Mucosa of descending colon (tissue), 3 donors: ENCODE measurements around the gene ADGRG1. TPM values are rescaled to one million over a fixed set of nuclear protein-coding genes. Genes with fewer than 3 reads are reported as not detected.

Experiments
- ATAC-seq: fragments of 200-7000 bp; cut with Tn5 transposase; one replicate; pipeline ENCODE4 v1.9.1; 2020; ENCODE audit warnings: mild to moderate bottlenecking, moderate library complexity
- DNase-seq, 3 donors: peaks; one replicate each; pipeline ENCODE4 v3.0.0-alpha.2; 2020
- H3K36me3 ChIP-seq: fragments of 200-600 bp; one replicate; pipeline ENCODE4 v1.8.0; 2021; ENCODE audit warnings: low read depth, mild to moderate bottlenecking
- H3K4me1 ChIP-seq: fragments of 200-600 bp; one replicate; pipeline ENCODE4 v1.8.0; 2021; ENCODE audit warnings: low read depth, mild to moderate bottlenecking
- H3K4me3 ChIP-seq: fragments of 200-600 bp; one replicate; pipeline ENCODE4 v1.8.0; 2021; ENCODE audit warnings: mild to moderate bottlenecking
- H3K9me3 ChIP-seq: fragments of 200-600 bp; one replicate; pipeline ENCODE4 v1.8.0; 2021; ENCODE audit warnings: mild to moderate bottlenecking
- CTCF ChIP-seq: fragments of 200-600 bp; IDR thresholded peaks from one replicate; pipeline ENCODE4 v1.8.0; 2022; ENCODE audit warnings: antibody characterized with exemption, mild to moderate bottlenecking
- intact Hi-C, 2 donors: fragments of 100-400 bp; cut with DNase I in 1 of 2; cut with micrococcal nuclease in 1 of 2; formaldehyde crosslinking; loops; one replicate each; pipeline versions ENCODE4 v1.11.0 to v1.11.1; 2022; cut with DNase I, micrococcal nuclease
- total RNA-seq, 3 donors: library from RNA; stranded (reverse); fragmentation: NEBNext Ultra II Directional in 2 of 3; extraction: Animal tissue kit (Norgen Biotek cat#: 25700) in 2 of 3; gene quantifications; one replicate each; pipeline versions ENCODE4 v1.2.1 to v1.2.4, GENCODE V29; 2021 to 2023
- donor health status: DM: no; HTN: no; CAD: no; lungs with moderate emphysema.
- donor health status: DM: no; HTN: no; CAD: no.
- donor health status: DM: no; HTN: yes; CAD: no.

The ADGRG1 gene
- total RNA-seq, 3 donors from 2014 or later = 37.0 to 104 (median 98.4) TPM

GRCh38 chr16:57619606-57620334 is 8.7 kb upstream of the ADGRG1 start:
- TF ChIP-seq CTCF = no peak
- intact Hi-C loops = no loop called here
- Histone ChIP-seq H3K9me3 (no peaks in the 10 kb centered on the region), H3K4me1 (peaks cover 27% of the 10 kb centered on the region), H3K4me3 (peak overlapping the region; percentile 9), H3K36me3 (no peaks in the 10 kb centered on the region)
- ATAC-seq = peak; percentile 89
- DNase-seq = peak; percentile 88 to 91 (median 90)

- intact Hi-C loops = no loop called here
- H3K4me3 ChIP-seq = peak overlapping the region; percentile 9
- peak; percentile 54 for ATAC-seq
- no peak for TF ChIP-seq CTCF
- H3K9me3 ChIP-seq = no peaks in the 10 kb centered on the region
- H3K4me1 ChIP-seq = peaks cover 27% of the 10 kb centered on the region
- no peaks in the 10 kb centered on the region for H3K36me3 ChIP-seq
- DNase-seq = peak; percentile 62 to 80 (median 79)
Observed at GRCh38 chr16:57620335-57621231, 7.8 kb upstream of the ADGRG1 start.

DNA sequence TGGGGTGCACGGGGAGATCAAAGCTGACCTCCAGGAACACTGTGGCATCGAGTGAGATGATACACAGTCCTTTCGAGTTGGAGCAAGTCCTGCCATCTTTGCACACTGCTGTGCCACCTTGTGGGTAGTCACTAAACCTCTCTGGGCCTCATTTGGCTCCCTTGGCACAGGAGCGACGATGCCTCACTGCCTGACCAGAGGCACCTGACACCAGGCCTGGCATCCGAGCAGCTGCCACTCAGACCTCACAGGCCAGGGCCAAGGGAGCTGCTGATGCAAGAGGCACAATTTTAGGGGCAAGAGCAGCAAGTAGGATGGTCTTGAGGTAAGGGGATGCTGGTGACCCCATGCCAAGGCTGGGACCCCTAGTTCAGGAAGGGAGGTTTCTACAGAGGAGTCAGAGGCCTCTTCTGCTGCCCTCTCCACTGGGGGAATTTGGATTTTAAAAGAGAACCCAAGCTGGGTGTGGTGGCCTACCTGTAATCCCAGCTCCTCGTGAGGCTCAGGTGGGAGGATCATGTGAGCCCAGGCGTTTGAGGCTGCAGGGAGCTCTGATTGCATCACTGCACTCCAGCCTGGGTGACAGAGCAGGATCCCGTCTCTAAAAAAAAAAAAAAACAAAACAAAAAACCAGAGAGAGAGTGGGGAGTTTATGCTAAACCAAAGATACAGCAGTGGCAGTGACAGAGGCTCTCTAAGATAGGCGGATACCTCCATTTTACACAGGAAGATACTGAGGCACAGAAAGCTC is 6.7 kb upstream of the ADGRG1 start:
- Histone ChIP-seq H3K36me3 (no peaks in the 10 kb centered on the region), H3K9me3 (no peaks in the 10 kb centered on the region), H3K4me3 (no peak overlapping the region), H3K4me1 (peaks cover 25% of the 10 kb centered on the region)
- ATAC-seq (no peak), DNase-seq (peak in 2 of 3 donors; percentile 35 to 55)
- intact Hi-C loops = no loop called here
- no peak for TF ChIP-seq CTCF

- no peak for ATAC-seq
- intact Hi-C loops = no loop called here
- peak in 2 of 3 donors; percentile 40 to 57 for DNase-seq
- Histone ChIP-seq H3K4me1 (peaks cover 25% of the 10 kb centered on the region), H3K9me3 (no peaks in the 10 kb centered on the region), H3K36me3 (no peaks in the 10 kb centered on the region), H3K4me3 (no peak overlapping the region)
- TF ChIP-seq CTCF = no peak
Observed at GRCh38 chr16:57622361-57623250, 5.8 kb upstream of the ADGRG1 start.
